HUES48 (cell line): ENCODE results near the gene CD6.

Experiments used
- H3K27ac ChIP-seq: one replicate; pipeline ENCODE4 v1.7.0; 2013; ENCODE audit warnings: low read depth, low read length, inconsistent platforms
- H3K27me3 ChIP-seq: 2 replicates; pipeline ENCODE4 v1.6.1; 2013; ENCODE audit warnings: mild to moderate bottlenecking, low read length; ENCODE audit not compliant: control insufficient read depth, insufficient read depth
- H3K36me3 ChIP-seq: 2 replicates; pipeline ENCODE4 v1.6.1; 2013; ENCODE audit warnings: low read length; ENCODE audit not compliant: control insufficient read depth, insufficient read depth
- H3K4me1 ChIP-seq: 2 replicates; pipeline ENCODE4 v1.6.1; 2013; ENCODE audit warnings: mild to moderate bottlenecking, low read length; ENCODE audit not compliant: control insufficient read depth, insufficient read depth
- H3K4me3 ChIP-seq: 2 replicates; pipeline ENCODE4 v1.5.1; 2013; ENCODE audit warnings: mild to moderate bottlenecking, low read depth, low read length
- H3K9ac ChIP-seq: 2 replicates; pipeline ENCODE4 v1.6.1; 2013; ENCODE audit warnings: mild to moderate bottlenecking, low read depth, low read length, moderate library complexity
- H3K9me3 ChIP-seq: 2 replicates; pipeline ENCODE4 v1.6.1; 2013; ENCODE audit warnings: low read length; ENCODE audit not compliant: control insufficient read depth, insufficient read depth

Gene CD6, protein sequence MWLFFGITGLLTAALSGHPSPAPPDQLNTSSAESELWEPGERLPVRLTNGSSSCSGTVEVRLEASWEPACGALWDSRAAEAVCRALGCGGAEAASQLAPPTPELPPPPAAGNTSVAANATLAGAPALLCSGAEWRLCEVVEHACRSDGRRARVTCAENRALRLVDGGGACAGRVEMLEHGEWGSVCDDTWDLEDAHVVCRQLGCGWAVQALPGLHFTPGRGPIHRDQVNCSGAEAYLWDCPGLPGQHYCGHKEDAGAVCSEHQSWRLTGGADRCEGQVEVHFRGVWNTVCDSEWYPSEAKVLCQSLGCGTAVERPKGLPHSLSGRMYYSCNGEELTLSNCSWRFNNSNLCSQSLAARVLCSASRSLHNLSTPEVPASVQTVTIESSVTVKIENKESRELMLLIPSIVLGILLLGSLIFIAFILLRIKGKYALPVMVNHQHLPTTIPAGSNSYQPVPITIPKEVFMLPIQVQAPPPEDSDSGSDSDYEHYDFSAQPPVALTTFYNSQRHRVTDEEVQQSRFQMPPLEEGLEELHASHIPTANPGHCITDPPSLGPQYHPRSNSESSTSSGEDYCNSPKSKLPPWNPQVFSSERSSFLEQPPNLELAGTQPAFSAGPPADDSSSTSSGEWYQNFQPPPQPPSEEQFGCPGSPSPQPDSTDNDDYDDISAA

DNA sequence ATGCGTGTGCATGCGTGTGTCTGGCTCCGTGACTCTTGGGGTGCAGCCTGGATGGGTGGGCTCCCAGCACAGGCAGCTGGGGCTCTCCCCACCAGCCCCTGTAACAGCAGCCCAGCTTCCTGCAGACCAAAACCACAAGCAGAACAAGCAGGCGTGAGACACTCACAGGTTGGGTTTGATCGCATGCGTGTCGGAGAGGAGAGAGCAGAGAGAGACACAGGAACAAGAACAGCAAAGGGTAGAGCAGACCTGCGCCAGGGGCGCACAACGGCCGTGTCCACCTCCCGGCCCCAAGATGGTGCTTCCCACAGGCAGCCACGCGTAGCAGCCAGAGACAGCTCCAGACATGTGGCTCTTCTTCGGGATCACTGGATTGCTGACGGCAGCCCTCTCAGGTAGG, at the start of gene CD6:
Gene CD6, plus strand, starts transcription at position 161 of the 400 bp plus-strand sequence. Its CDS starts 186 bp downstream, at position 347.
- no peaks in the 10 kb centered on the region for H3K4me1 ChIP-seq
- no peak within 1 kb of the TSS for H3K27ac ChIP-seq
- H3K9ac ChIP-seq: no peak within 1 kb of the TSS

DNA sequence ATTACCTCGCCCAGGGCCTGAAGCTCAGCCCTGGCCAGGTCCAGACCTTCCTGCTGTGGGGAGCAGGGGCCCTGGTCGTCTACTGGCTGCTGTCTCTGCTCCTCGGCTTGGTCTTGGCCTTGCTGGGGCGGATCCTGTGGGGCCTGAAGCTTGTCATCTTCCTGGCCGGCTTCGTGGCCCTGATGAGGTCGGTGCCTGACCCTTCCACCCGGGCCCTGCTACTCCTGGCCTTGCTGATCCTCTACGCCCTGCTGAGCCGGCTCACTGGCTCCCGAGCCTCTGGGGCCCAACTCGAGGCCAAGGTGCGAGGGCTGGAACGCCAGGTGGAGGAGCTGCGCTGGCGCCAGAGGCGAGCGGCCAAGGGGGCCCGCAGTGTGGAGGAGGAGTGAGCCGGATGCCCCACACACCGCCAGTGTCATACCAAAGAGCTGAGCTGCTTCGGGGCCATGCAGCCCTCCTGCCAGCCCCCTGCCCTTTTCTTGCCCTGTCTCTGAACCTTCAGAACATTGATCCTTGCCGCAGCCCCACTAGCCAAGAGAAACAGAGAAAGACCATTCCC, 49.6 kb upstream of the CD6 start:
- H3K27me3 ChIP-seq: no peaks in the 10 kb centered on the region; the same call in 1 of the 2 replicates
- H3K4me1 ChIP-seq: peaks cover 10% of the 10 kb centered on the region
- peaks cover 34% of the 10 kb centered on the region for H3K36me3 ChIP-seq
- H3K27ac ChIP-seq: no peak overlapping the region
- no peak overlapping the region for H3K9ac ChIP-seq
- no peaks in the 10 kb centered on the region for H3K9me3 ChIP-seq
- no peak overlapping the region for H3K4me3 ChIP-seq

More for the DNA sequence above, at the start of gene CD6:
- Histone ChIP-seq H3K4me3 (no peak within 1 kb of the TSS), H3K9me3 (peaks cover 6% of the 10 kb centered on the region), H3K27me3 (no peaks in the 10 kb centered on the region), H3K36me3 (no peaks in the 10 kb centered on the region)

DNA sequence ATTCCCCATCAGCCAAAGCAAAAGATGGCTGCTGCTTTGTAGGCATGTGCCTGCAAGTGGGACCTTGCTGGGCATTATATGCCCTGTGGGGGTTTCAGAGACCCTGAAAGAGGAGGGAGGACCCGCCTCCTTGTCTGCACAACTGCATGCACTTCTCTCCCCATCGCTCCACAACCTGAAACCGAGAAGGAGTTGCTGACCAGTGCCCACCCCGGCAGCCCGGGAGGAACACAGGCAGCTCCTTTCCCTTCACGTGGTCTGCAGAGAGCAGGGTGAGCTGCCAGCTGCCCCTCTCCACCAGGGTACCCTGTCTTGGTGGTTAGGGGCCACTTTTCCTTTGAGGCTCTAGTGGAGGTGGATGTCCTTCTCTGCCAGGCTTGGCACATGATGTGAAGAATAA, 48.6 kb upstream of the CD6 start:
- H3K27me3 ChIP-seq: no peaks in the 10 kb centered on the region; the same call in 1 of the 2 replicates
- H3K4me1 ChIP-seq: peaks cover 9% of the 10 kb centered on the region
- H3K36me3 ChIP-seq: peaks cover 44% of the 10 kb centered on the region

DNA sequence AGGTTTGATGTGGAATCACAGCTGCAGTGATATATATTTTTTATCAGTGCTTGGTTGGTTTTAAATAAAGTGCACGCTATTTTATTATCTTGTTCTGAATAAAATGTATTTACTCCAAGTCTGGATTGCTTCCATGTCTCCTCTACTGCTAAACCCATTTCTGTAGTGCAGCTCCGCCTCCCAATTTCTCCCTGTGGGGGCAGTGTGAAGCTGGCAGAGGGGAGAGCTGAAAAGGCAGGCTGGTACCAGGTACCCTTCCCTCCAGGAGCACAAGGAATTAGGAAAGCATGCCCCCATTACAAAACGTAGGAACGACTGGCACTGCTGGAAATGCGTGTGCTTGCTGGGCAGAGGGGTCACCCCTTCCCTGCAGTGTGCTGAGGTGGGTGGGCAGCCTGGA, 48.2 kb upstream of the CD6 start:
- Histone ChIP-seq H3K9me3 (no peaks in the 10 kb centered on the region), H3K4me1 (peaks cover 9% of the 10 kb centered on the region), H3K27ac (no peak overlapping the region), H3K27me3 (no peaks in the 10 kb centered on the region; the same call in 1 of the 2 replicates), H3K4me3 (no peak overlapping the region), H3K36me3 (peaks cover 49% of the 10 kb centered on the region), H3K9ac (no peak overlapping the region)

More for the DNA sequence above, 48.6 kb upstream of the CD6 start:
- H3K27ac ChIP-seq: no peak overlapping the region
- no peak overlapping the region for H3K9ac ChIP-seq
- no peak overlapping the region for H3K4me3 ChIP-seq
- no peaks in the 10 kb centered on the region for H3K9me3 ChIP-seq

DNA sequence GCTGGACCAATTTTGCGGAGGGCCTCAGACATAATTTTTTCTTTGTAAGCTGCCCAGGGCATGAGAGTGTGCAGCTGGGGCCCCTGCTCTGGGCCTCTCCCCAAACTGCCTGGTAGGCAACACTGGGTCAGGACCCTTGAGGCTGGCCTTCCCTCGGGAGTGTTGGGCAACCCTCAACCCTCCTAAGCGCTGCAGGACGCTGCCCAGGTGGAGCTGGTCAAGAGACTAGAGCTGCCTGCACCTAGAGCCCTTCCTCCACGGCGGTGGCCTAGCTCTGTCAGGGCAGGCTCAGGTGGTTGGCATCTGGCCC, 47.7 kb upstream of the CD6 start:
- Histone ChIP-seq H3K9ac (no peak overlapping the region), H3K27me3 (no peaks in the 10 kb centered on the region; the same call in 1 of the 2 replicates)

DNA sequence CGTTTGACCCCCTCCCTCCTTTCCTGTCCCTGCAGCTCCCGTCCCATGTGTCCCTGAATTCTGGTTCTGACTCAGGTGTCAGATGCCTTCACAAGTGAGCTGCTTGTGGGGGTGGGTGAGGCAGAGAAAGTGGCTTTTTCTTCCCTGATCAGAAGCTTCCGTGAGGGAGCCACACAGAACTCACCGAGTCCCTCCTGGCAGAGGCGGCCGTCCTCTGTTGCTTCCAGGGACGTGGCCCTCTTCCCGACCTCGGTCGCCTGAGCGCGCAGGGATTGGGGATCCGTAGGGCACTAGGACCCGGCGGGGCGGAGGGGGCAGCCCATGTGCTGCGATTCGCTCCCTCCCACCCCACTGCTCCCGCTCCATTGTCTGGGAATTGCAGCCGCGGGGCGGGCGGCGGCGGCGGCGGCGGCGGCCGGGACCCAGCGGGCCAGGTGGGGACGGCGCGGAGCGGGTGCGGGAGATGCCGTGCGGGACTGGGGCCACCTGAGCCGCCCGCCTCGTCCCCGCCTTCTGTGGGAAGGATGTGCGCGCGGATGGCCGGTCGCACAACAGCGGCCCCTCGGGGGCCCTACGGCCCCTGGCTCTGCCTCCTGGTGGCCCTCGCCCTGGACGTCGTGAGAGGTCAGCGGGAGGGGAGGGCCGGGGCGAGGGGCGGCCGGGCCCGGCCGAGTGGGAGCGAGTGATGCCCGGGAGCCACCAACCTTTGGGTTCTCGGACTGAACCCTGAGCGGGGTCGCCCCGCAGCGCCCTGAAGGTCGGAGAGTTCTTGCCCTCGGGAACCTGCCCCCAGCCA, 47.2 kb upstream of the CD6 start, which contains the start of gene TMEM132A:
Gene TMEM132A, plus strand, starts transcription at position 351 of the 796 bp plus-strand sequence. Its CDS starts 174 bp downstream, at position 525.
- H3K36me3 ChIP-seq: peaks cover 58% of the 10 kb centered on the region
- H3K27ac ChIP-seq: no peak within 1 kb of the TSS
- H3K9ac ChIP-seq: peak within 1 kb of the TSS; percentile 36
- peak within 1 kb of the TSS; percentile 72 for H3K4me3 ChIP-seq
- H3K27me3 ChIP-seq: no peaks in the 10 kb centered on the region; the same call in 1 of the 2 replicates
- no peaks in the 10 kb centered on the region for H3K9me3 ChIP-seq
- peaks cover 9% of the 10 kb centered on the region for H3K4me1 ChIP-seq

More for the DNA sequence above, 47.7 kb upstream of the CD6 start:
- Histone ChIP-seq H3K36me3 (peaks cover 52% of the 10 kb centered on the region), H3K9me3 (no peaks in the 10 kb centered on the region), H3K4me1 (peaks cover 9% of the 10 kb centered on the region), H3K27ac (no peak overlapping the region), H3K4me3 (peak overlapping the region; percentile 72; the same call in 1 of the 2 replicates)

DNA sequence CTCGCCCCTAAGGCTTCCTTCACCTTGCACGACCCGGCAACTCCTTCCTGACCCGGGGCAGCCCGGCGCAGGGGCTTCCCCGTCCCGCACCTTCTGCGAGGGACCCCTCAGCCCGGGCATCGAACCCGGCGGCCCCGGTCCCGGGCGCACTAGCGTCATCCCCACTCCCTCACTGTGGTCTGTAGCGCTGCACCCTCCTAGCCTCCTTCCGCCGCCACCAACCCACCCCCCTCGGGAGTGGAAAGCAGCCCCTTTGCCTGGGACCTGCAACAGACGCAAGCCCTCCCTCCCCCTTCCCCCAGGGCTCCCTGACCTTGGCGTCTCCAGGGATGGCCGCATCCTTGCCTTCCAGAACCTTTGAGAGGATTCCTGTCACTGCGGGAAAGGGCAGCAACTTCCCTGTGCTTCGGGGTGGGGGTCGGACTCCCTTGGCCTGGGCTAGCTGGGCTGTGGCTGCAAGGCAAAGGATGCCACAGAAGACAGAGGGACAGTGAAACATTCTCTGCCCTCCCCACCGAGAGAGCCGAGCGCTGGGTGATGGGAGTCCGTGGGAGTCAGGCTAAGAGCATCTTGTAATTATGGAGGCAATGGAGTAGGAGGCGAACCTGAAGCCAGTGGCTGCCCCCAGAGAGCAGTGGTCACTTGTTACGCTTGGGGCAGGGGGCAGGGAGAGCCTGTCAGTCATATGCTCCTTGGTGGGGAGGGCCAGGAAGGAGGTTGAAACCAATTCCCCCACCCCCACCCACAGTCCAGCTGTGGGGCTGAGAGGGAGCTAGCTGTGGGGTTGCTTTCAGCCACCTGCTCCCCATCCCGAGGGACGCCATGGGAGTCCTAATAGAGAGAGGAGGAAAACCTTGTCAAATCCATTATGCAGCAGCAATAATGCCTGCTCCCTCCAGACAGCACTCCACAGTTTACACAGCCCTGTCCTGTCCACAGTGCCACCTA, 46.3 kb upstream of the CD6 start:
- Histone ChIP-seq H3K9ac (peak overlapping the region; percentile 36), H3K36me3 (peaks cover 59% of the 10 kb centered on the region), H3K27ac (no peak overlapping the region), H3K4me3 (peak overlapping the region; percentile 72), H3K9me3 (no peaks in the 10 kb centered on the region), H3K4me1 (peaks cover 9% of the 10 kb centered on the region), H3K27me3 (no peaks in the 10 kb centered on the region; the same call in 1 of the 2 replicates)

DNA sequence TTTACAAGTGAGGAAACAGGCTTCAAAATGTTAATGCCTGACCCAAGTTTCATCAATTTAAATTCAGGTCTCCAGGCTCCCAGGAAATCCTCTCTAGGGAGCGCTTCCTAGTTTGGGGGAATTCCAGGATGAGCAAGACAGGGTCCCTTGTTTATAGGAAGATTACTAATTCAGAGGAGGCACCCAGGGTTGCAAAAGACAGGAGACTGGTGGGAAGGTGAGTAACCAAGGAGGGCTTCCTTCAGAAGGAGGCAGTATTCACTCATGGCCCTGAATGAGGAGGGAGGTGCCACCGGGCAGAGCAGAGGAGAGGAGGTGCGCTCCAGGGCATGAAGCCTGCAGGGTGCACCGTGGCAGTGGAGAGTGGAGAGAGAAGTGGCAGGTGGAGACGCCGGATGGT, 45.6 kb upstream of the CD6 start:
- peaks cover 59% of the 10 kb centered on the region for H3K36me3 ChIP-seq
- H3K4me3 ChIP-seq: peak overlapping the region; percentile 72
- no peaks in the 10 kb centered on the region; the same call in 1 of the 2 replicates for H3K27me3 ChIP-seq
- no peak overlapping the region for H3K27ac ChIP-seq
- H3K9ac ChIP-seq: no peak overlapping the region
- H3K9me3 ChIP-seq: no peaks in the 10 kb centered on the region
- H3K4me1 ChIP-seq: peaks cover 9% of the 10 kb centered on the region

DNA sequence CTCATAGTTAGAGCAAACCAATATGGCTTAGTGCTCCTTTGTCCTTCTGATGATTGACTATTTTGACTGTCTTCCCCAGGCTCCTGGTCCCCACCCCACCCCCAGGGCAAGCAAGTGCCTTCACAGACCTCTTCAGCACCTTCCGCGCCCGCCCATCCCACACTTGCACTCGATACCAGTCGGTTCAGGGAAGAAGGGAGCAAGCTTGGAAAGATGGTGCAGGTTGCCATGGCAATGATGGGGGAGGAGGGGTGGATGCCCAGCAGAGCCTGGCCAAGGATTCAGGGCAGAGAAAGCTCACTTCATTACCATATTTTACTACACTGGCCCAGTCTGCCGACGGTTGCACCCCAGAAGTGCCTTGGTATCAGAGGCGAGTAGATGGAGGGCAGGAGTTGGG, 45.0 kb upstream of the CD6 start:
- Histone ChIP-seq H3K36me3 (peaks cover 59% of the 10 kb centered on the region), H3K27ac (no peak overlapping the region), H3K9me3 (no peaks in the 10 kb centered on the region), H3K27me3 (no peaks in the 10 kb centered on the region; the same call in 1 of the 2 replicates), H3K9ac (no peak overlapping the region), H3K4me1 (peaks cover 9% of the 10 kb centered on the region), H3K4me3 (no peak overlapping the region)
